Measurements from ENCODE around the gene PTDSS2.

- TF ChIP-seq POLR2A (IDR thresholded peaks at IDR 0.05; ENCODE audit: insufficient read depth in 1 of 2, low read depth in 2 of 2, low read length in 2 of 2), result no peak
- TF ChIP-seq, protein P1, sequence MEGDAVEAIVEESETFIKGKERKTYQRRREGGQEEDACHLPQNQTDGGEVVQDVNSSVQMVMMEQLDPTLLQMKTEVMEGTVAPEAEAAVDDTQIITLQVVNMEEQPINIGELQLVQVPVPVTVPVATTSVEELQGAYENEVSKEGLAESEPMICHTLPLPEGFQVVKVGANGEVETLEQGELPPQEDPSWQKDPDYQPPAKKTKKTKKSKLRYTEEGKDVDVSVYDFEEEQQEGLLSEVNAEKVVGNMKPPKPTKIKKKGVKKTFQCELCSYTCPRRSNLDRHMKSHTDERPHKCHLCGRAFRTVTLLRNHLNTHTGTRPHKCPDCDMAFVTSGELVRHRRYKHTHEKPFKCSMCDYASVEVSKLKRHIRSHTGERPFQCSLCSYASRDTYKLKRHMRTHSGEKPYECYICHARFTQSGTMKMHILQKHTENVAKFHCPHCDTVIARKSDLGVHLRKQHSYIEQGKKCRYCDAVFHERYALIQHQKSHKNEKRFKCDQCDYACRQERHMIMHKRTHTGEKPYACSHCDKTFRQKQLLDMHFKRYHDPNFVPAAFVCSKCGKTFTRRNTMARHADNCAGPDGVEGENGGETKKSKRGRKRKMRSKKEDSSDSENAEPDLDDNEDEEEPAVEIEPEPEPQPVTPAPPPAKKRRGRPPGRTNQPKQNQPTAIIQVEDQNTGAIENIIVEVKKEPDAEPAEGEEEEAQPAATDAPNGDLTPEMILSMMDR (CRISPR knock-in tag; IDR thresholded peaks at IDR 0.05), result no peak
- no peak for TF ChIP-seq JUN (CRISPR knock-in tag; IDR thresholded peaks at IDR 0.05)
- no peak for TF ChIP-seq POLR2AphosphoS5 (IDR thresholded peaks at IDR 0.05; ENCODE audit: low read depth, low read length)
- TF ChIP-seq DPF2 (CRISPR knock-in tag; IDR thresholded peaks at IDR 0.05; ENCODE audit: borderline replicate concordance, low read depth), result no peak
- TF ChIP-seq MEIS1 (CRISPR knock-in tag; IDR thresholded peaks at IDR 0.05; ENCODE audit: borderline replicate concordance), result no peak
These were observed 24.1 kb downstream of the PTDSS2 start for GRCh38 chr11:473962-474785.
